Activated T-cell treated with anti-CD3 and anti-CD28 coated beads, Interleukin-2, amount 50 U/mL, for 1 hour (primary cell): ENCODE results near the gene SPSB3.
"Not testable (repeated sequence)": the region's sequence is repeated elsewhere in the genome, so short reads cannot be mapped to it uniquely, and the experiment has no call there.

ENCODE experiments used
- DNase-seq: peaks from one replicate; pipeline ENCODE4 v3.0.0-alpha.2; 2020

SPSB3 gene

DNA sequence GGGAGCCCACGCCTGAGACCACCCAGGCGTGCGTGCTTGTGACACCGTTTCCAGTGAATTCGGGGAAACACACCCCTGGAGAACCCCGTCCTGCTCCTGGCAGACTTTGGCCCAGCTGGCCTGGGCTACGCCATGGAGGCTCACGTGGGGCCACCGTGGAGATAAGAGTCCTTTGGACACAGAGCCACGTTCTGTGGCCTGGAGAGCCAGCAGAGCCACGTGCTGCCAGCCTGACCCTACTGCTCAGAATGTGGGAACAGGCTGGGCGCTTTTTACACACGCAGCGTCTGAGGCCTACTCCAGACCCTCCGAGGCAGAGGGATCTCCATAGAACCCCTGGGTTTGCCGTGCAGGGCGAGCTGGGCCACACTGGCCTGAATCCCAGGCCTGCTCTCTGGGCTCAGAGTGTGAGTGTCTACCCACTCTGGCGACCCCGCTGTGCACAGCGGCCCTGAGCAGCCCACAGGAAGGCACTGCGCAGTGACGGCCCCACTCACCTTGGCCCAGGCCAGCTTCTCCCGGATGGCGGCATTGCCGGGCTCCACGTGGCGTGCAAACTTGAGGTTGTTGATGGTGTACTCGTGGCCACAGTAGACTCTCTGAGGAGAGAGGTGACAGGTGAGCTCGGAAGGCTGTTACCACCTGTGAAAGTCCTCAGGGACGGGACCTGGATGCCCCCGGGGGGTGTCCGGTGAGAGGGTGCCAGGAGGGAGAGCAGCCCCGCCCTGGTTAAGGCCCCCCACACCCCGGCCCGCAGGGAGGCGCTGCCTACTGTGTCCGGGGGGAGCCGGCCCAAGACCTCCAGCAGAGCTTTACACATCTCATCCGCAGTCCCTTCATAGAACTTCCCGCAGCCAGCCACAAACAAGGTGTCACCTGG is 34.3 kb upstream of the SPSB3 start:
- DNase-seq = no peak

DNA sequence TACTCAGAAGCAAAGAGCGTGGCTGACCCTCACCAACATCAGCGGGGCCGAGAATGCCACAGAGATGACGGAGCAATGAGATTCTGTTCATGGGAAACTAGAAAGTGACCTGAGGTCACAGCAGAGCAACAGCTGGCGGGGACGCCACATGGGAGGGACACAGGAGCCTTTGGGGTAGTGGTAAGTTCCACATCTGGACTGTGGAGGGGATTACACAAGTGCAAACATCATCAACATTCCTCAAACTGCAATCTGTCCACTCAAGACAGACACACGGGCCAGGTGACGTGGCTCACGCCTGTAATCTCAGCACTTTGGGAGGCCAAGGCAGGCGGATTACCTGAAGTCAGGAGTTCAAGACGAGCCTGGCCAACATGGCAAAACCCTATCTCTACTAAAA is 33.1 kb upstream of the SPSB3 start:
- DNase-seq = no peak

DNA sequence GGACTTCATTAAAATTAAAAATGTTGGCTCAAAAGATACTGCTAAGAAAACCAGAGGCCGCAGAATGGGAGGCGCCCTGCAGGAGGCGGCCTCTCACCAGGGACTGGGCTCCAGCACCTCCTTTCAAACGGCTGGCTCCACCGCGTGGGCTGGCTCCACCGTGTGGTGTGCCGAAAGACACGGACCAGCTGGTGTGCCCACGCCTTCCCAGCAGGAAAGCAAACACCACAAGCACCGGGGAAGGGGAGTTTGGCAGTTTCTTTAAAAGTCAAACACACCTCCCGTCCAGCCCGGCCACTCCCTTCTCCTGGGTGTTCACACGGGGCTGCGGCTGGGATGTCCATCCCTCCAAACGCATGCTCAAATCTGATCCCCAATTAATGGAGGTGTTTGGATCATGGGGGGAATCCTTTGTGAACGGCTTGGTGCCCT is 30.4 kb upstream of the SPSB3 start:
- peak; percentile 57 for DNase-seq

- no peak for DNase-seq
Measured at GRCh38 chr16:1810536-1810935, 28.2 kb upstream of the SPSB3 start.

DNA sequence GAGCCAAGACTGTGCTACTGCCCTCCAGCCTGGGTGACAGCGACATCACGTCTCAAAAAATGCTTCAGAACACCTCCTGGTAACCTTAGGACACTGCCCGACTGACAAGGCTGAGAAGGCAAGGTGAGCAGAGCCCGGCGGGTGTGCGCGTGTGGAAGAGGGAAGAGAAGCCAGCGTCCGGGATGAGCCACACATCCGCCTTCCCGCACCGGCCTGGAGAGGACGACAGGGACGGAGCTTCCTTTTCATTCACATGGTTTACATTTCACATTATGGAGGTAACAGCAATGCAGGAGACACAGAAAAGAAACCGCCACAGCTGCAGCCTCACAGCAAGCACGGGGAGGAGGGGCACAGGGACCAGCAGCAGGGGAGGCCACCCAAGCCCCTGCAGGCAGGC is 27.7 kb upstream of the SPSB3 start:
- no peak for DNase-seq

DNA sequence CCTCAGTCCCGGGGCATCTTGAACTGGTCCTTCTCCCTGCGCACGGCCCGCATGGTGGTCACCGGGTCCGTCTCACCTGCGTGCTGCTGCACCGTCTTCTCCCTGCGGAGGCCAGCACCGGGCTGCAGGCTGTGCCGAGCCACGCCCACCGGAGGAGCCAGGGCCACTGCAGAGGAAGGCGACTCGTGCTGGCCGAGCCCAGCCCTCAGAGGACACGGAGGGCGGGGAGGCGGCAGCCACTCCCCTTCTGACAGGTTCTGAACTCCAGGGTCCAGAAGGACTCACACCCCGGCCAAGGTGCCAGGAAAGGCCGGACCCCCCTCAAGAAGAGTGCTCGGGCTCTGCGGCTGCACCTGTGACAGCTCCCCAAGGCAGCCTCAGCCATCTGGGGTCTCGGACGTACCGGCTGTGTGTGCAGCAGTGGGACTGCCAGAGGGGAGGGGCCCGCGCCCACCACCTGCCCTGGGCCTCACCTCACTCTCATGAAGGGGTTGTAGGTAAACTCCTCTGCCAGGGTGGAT is 27.0 kb upstream of the SPSB3 start:
- DNase-seq = no peak

GRCh38 chr16:1808691-1809090 is 26.3 kb upstream of the SPSB3 start:
- no peak for DNase-seq

GRCh38 chr16:1807626-1808025 is 25.3 kb upstream of the SPSB3 start:
- DNase-seq = no peak

DNA sequence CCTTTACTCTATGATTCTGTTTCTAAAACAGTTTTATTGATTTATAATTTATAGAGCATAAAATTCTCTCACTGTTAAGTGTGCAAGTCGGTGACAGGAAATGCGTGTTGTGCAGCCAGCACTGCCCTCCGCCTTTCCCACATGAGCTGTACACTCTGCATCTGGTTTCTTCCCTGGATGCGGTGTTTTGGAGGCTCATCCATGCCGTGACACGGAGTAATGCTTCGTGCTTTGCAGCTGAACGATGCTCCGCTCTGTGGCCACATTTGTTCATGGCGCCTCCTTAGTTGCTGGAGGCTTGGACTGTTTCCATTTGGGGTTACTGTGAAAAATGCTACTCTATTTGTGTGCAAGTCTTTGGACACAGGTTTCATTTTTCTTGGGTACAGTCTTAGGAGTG is 18.3 kb upstream of the SPSB3 start:
- DNase-seq = no peak

DNA sequence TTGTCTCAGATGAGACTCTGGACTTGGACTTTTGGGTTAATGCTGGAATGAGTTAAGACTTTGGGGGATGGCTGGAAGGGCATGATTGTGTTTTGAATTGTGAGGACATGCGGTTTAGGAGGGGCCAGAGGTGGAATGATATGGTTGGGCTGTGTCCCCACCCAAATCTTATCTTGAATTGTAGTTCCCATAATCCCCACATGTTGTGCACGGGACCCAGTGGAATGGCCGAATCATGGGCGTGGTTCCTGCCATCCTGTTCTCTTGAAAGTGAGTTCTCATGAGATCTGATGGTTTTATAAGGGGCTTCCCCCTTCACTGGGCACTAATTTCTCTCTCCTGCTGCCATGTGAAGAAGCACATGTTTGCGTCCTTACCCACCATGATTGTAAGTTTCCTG is 16.9 kb upstream of the SPSB3 start:
- DNase-seq = not testable (repeated sequence)

DNA sequence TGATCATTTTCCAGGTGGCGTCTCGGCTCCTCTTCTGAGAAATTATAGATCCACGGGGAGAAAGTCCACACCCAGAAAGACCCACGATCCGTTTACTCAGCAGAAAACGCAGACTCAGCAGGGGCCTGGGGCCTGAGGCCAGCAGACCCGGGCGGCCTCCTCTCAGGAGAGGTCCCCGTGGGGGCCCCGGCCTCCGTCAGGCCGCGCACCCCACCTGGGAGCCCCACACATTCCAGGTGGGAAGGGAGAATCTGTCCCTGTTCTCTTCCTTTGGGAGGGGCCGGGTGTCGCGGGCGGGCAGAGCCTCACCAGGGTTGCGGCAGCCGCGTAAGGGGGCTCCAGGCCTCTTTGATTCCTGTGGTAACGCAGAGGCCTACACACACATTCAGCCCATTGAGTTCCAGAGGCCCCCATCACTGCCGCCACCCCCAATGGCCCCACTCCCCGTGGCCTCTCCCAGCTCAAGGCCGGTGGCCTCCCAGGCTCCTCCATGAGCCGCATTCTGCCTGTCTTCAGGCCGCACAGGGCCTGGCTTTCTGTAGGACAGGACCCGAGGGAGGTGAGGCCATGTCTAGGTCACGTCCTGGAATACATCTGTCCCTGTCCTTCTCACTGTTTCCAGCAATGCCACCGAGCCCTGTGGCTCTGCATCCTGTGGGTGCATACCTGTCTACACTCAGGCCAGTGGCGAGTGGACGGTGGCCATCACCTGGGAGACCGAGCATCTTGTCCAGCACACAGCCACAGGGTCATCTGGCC is 12.7 kb upstream of the SPSB3 start:
- DNase-seq = no peak

- no peak for DNase-seq
Measured at GRCh38 chr16:1794221-1794871, 12.0 kb upstream of the SPSB3 start.

GRCh38 chr16:1793578-1794220 is 11.3 kb upstream of the SPSB3 start, which contains the start of gene IGFALS:
Gene IGFALS (minus strand): TSS chr16:1793705. CDS start chr16:1793652, 53 bp downstream.
- DNase-seq = no peak

GRCh38 chr16:1792836-1793577 is 10.6 kb upstream of the SPSB3 start:
- DNase-seq = no peak

GRCh38 chr16:1791943-1792812 is 9.8 kb upstream of the SPSB3 start:
- DNase-seq = no peak

- DNase-seq = peak; percentile 17
Measured at GRCh38 chr16:1791256-1791942, 9.0 kb upstream of the SPSB3 start.

DNA sequence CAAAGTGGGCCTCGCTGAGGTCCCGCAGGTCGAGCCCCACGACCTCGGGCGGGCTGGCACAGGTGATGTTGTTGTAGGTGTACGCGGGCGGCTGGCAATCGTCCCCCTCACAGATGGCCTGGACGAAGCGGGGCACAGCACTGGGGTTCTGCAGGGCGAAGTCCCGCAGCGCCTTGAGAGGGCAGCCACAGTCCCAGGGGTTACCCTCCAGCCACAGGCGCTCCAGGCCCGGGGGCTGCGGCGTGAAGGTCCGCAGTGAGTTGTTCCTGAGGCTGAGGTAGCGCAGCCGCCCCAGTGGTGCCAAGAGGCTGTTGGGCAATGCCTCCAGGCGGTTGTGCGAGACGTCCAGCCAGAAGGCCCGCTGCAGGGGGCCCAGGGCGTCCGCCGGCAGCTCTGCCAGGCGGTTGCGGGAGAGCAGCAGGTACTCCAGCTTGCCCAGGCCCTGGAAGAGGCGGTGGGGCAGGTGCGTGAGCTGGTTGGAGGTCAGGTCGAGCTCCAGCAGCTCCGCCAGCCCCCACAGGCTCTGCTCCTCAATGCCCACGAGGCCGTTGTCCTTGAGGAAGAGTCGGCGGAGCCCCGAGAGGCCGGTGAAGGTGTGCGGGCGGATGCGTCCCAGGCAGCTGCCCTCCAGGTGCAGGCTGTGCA is 8.4 kb upstream of the SPSB3 start:
- DNase-seq = peak; percentile 17

DNA sequence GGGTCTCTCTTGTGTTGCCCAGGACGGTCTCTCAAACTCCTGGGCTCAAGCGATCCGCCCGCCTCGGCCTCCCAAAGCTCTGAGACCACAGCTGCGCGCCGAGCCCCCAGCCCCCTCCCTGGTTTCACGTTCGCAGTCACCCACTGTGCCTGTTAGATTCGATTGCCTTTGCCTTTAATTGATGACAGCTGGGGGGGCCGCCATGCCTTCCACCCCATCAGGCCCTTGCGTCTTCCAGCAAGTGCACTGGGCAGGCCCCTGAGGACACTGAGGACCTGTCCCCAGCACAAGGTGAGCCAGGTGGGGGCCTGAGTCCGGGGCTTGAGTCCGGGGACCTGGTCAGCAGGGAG is 7.9 kb upstream of the SPSB3 start:
- no peak for DNase-seq

- peak; percentile 18 for DNase-seq
Measured at GRCh38 chr16:1789643-1790045, 7.3 kb upstream of the SPSB3 start.

DNA sequence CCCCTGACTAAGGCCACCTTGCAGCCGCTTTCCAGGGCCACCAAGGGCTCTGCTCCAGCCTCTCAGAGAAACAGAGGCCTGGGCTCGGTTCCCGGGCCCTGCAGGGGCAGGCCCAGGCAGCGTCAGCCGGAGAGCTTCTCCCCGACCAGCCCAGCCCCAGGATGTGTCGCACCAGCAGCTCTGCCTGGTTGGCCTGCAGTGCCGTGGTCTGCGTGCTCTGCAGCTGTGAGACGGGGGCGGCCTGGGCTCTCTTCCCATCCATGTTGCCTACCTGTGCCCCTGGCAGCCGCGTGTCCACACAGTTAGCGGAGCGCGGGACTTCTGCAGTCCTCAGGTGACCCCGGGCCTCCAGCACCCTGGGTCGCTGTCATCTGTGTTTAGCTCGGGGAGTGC is 6.3 kb upstream of the SPSB3 start:
- DNase-seq = no peak
